Lower leg skin (tissue), 3 donors: ENCODE measurements around the gene NAV2.
A peak's percentile ranks its signal among the peaks of the same experiment; 100 is the strongest.

Experiments used
- POLR2A ChIP-seq, 2 donors: fragments of 450-650 bp; IDR thresholded peaks; one replicate each; pipeline ENCODE4 v1.6.1; 2016 to 2017; ENCODE audit warnings: antibody characterized with exemption in 2 of 2, mild to moderate bottlenecking in 1 of 2, moderate library complexity in 1 of 2
- TF ChIP-seq, protein P1 (sequence below), 3 donors: fragments of 450-650 bp; IDR thresholded peaks; one replicate each; pipeline ENCODE4 v1.5.1; 2016; ENCODE audit warnings: antibody characterized with exemption in 3 of 3, mild to moderate bottlenecking in 3 of 3, moderate library complexity in 2 of 3

DNA sequence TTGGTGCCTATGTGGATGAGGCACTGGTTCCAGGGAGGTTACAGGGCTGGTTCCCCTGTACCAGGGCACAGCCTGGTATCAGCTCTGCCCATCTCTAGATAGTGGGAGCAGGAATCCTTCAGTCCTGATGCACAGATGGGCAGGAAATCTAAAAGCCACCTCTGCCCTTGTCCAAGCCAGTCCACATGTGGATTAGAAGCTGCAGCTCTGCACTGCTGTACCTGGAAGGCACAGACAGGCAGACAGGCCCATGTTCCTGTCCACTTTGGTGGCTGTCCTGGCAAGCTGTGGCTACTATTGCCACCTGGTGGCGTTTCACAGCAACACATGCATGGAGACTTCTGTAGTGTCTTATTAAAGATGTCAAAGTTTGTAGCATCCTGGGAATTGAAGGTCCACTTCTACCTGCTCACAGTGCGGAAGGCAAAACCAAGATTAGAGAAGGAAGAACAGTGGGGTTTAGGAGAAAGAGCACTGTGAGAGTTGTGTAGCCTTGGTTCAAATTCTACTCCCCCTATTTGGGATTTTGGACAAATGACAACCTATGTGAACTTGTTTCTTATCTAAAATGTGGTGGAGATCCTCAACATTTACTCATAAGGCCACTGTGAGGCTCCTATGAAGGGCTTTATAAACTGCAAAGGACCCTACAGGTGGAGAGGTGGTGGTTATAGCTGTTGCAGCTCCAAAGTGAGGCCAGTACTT is 30.1 kb downstream of the NAV2 start:
- TF ChIP-seq POLR2A (IDR thresholded peaks at IDR 0.05), result no peak
- TF ChIP-seq, protein P1, sequence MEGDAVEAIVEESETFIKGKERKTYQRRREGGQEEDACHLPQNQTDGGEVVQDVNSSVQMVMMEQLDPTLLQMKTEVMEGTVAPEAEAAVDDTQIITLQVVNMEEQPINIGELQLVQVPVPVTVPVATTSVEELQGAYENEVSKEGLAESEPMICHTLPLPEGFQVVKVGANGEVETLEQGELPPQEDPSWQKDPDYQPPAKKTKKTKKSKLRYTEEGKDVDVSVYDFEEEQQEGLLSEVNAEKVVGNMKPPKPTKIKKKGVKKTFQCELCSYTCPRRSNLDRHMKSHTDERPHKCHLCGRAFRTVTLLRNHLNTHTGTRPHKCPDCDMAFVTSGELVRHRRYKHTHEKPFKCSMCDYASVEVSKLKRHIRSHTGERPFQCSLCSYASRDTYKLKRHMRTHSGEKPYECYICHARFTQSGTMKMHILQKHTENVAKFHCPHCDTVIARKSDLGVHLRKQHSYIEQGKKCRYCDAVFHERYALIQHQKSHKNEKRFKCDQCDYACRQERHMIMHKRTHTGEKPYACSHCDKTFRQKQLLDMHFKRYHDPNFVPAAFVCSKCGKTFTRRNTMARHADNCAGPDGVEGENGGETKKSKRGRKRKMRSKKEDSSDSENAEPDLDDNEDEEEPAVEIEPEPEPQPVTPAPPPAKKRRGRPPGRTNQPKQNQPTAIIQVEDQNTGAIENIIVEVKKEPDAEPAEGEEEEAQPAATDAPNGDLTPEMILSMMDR (IDR thresholded peaks at IDR 0.05), result peak in 1 of 3 donors; percentile 77
